ENCODE data around the gene GPR78.

Gene GPR78

GRCh38 chr4:8547108-8547911, 32.9 kb upstream of the GPR78 start:
- DNase-seq = no peak

DNA sequence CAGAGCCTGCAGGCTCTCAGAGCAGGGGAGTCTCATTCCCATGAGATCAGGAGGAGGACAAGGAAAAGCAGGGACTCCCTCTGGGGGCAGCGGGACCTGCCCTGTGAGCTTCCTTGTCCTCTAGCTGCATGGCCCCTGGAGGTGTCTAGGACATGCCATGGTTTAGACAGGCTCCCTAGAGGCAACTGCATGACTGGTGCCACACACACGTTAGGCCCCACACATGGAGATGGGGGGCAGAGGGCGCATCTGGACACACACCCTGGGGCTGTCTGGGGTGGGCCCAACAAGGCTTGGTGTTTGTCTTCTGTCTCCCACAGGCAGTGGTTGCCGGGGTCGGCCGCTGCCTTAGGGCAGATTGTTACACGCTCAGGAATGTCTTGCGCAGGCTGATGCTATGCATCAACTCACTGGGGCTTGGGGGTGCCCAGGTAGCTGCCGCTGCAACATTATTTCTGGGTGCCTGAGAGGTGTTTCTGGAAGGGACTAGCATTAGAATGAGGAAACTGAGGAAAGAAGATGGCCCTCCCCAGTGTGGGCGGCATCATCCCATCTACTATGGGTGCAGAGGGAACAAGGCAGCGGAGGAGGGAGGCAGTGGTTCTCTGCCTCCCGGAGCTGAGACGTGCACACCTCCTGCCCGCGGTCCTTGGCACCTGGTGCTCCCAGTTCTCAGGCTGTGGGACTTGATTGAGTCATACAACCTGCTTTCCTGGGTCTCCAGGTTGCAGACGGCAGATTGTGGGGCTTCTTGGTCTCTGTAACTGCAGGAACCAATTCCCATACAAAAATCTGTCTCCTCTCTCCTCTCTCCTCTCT, 32.1 kb upstream of the GPR78 start:
- no peak for DNase-seq

GRCh38 chr4:8548731-8549351, 31.4 kb upstream of the GPR78 start:
- DNase-seq = no peak

GRCh38 chr4:8549352-8549931, 30.8 kb upstream of the GPR78 start:
- no peak for DNase-seq

DNA sequence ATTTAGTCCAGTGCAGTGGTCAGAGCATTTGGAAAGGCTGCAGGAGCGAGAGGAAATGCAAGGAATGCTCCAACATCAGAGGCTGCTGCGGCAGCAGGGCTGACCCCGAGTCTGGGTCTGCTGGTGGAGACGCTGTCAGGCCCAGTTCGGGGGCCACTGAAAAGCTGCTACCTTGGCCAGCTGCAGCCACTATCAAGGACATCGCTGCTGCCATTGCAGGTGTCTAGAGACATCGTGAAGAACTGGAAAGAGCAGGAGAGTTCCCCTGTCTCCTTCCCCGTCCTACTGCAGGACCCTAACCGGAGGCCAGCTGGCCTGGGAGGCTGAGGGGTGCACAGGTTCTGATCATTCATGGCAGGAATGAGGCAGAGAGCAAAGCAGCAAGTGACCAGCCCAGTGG, 29.5 kb upstream of the GPR78 start:
- no peak for DNase-seq

- DNase-seq = no peak
Measured at GRCh38 chr4:8552024-8552423, 28.2 kb upstream of the GPR78 start.

GRCh38 chr4:8552581-8553205, 27.5 kb upstream of the GPR78 start:
- DNase-seq = no peak

DNA sequence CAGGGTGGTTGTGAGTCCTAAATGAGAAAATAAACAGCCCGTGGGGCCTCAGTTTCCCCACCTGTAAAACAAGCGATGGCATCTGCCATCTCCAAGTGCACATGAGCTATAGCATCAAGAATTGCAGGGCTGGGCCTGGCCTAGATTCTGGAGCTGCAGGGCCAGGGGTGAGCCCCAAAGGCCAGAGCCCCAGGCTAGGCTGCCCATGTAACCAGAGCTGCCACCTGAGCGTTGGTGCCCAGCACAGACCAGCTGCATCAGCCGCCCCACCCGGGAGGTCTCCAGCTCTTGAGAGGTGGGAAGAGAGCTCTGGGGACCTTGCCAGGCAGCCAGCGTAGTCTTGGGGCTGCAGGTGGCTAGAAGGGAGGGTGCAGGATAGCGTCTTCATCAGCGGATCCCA, 27.0 kb upstream of the GPR78 start:
- no peak for DNase-seq

- no peak for DNase-seq
Measured at GRCh38 chr4:8553991-8554405, 26.2 kb upstream of the GPR78 start.

GRCh38 chr4:8554555-8555100, 25.6 kb upstream of the GPR78 start:
- no peak for DNase-seq

- DNase-seq = no peak
Measured at GRCh38 chr4:8555716-8556115, 24.5 kb upstream of the GPR78 start.

GRCh38 chr4:8556341-8557150, 23.6 kb upstream of the GPR78 start:
- DNase-seq = no peak

DNA sequence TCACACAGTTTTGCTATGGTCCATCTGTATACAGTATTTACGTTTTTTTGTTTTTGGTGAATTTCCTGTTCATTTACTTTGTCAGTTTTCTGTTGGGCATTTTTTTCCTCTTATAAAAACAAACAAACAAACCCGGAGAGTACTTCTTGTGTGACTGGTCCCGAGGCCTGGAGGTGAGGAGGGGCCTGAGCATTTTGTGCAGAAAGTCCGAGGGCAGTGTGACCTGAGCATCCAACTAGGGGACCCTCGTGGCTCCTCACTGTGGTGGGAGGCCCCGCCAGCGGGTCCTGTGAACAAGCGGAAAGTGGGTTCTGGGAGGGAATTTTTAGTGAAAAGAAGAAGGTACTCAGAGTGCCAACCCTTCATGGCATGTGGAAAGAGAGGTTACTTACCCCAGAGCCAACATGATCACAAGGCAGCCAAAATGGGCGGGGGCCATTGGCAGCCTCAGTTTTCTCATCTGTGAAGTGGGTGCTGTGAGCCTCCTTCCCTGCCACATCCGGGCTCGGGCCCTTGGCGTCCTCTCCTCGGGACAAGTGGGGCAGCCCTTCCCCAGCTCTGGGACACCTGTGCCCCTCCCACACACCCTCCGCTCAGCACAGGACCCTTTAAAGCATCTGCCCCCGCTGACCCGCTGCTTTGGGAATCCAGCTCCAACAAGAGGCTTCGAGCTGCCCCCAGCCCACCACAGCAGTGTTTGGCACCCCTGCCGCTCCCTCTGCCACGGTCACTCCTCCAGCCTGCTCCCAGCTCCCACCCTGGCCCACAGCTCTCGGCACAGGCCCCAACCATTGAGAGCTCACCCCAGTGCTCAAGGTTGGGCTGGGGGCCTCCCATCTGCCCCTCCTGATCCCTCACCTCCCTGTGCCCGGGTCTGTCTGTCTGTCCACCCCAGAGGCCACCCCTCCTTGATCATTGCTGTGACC, 22.8 kb upstream of the GPR78 start:
- no peak for DNase-seq

DNA sequence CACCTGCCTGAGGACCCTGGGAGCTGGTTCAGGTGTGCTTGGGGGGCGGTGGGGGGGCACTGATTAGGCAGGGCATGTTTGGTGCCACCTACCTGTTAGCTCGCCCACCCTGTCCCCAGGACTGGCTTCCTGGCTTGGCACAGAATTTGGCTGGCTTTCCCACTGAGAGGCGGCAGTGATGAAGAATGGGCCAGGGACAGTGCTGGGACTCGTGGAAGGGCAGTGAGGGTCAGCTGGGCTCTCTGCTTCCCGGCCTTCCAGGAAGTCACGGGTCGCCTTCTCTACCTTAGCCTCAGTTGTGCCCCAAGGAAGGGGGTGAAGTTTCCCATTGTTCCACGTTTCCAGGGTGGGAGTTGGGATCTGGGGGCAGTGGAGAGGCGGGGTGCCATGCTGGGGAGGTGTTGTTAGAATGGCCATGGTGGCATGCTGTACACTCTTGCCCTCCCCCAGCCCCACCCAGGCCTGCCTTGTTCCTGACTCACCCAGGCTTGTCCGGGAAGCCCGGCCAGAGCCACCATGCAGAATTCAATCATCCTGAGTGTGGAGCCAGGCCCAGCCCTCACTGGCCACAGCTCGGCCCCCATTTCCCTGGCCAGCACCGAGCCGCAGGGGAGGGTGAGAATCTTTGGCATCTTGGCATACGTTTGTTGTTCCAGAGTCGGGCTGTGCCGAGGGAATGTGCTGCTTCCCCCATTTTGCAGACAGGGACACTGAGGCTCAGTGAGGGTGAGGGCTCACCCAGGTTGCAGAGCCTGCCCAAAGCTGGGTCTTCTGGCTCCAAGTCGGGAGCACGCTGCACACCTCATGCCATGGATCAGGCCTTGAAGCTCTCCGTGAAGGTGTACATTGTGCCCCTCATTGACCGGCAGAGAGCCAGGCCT, 21.9 kb upstream of the GPR78 start:
- no peak for DNase-seq

DNA sequence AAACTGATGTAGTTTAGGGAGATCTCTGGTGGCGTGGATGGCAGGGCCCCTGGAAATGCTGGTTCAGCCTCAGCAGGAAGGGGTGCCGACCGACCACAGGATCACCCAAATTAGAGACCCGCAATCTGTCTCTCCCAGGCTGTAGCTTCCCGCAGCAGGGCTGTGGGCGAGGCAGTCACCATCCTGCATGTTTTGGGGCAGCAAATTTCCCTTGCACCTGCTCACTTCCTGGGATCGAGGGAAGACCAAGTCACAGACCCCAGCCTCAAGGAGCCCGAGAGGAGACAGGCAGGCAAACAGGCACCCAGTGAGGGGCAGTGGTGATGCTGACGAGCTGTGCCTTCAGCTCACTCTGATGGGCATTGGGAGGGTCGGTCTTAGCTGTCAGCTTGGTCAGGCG, 21.2 kb upstream of the GPR78 start:
- no peak for DNase-seq

GRCh38 chr4:8559524-8560264, 20.5 kb upstream of the GPR78 start:
- no peak for DNase-seq

- no peak for DNase-seq
Measured at GRCh38 chr4:8560265-8561047, 19.7 kb upstream of the GPR78 start.

- no peak for DNase-seq
Measured at GRCh38 chr4:8564595-8564994, 15.6 kb upstream of the GPR78 start.
